ENCODE data around the gene KCNQ1.

KCNQ1 gene

DNA sequence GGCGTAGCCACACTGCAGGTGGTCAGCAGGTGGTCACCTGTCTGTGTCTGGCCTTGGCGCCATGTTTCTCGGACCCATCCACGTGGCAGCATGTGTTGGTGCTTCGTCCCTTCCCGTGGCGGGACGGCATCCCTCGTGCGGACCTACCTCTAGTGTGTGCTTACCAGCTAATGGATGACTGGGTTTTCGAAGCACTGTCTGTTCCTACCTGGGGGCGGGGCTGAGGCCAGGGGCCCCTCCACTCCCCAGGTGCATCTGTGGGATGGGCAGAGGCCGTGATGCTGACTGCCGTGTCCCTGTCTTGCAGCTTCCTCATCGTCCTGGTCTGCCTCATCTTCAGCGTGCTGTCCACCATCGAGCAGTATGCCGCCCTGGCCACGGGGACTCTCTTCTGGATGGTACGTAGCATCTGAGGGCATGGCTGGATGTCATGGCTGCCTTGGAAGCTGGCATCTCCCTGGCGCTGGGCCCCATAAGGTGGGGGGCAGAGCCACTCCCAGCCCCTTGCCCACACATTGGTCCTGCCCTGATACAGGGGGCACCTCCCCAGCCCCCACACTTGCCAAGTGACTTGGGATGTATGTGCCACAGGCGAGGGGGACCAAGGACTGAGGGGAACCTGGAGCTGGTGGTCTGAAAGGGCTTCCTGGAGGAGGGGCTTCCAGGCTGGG, 82.9 kb downstream of the KCNQ1 start:
- ATAC-seq, result no peak

DNA sequence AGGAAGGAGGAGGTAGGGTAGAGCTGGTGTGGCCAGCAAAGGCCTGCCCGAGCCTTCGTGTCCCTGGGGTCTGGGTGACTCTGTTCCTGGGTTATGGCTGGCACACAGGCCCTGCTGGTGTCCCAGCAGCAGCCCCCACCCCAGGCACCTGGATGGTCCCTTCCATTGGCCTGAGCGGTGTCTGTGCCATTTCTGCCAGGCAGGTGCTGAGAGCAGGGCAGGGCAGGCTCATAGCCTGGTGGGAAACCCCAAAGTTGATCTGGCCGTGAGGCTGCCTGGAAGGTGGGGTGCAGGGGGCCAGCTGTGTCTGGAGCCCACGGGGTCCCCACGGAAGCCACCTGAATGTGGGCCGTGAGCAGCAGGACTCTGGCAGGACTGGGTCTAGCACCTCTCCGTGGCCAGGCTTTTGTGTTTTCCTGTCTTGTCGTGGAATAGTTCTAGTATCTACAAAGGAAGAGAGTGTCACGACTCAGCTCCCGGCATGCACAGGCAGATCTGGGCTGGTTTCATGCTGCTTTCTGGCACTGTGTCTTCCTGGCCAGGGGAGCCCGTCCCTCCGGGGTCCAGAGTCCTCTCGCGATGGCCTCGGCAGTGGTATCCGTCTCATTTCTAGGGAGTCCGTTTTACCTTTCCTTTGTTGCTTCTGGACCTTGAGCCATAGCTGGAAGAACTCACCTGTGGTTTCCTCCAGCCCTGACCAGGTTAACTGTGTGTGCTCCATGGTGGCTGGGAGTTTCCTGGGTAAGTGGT, 83.7 kb downstream of the KCNQ1 start:
- ATAC-seq, result no peak

DNA sequence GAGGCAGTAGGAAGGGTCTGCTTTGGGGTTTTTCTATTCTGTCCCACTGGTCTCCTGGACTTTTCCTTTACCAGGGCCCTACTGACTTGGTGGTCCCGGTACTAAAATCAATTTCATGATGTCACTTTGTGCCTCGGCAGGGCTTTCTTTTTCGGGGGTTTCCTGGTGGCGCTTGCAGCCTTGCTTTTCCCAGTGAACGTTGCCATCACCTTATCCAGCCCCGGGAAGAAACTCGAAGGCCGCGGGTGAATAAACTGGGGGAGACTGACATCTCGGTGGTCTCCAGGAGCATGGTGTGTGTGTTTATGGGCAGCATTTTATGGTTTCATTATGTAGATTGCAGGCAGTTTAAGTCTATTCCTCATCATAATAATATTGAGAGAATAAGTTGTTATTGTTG, 84.4 kb downstream of the KCNQ1 start:
- no peak for ATAC-seq

DNA sequence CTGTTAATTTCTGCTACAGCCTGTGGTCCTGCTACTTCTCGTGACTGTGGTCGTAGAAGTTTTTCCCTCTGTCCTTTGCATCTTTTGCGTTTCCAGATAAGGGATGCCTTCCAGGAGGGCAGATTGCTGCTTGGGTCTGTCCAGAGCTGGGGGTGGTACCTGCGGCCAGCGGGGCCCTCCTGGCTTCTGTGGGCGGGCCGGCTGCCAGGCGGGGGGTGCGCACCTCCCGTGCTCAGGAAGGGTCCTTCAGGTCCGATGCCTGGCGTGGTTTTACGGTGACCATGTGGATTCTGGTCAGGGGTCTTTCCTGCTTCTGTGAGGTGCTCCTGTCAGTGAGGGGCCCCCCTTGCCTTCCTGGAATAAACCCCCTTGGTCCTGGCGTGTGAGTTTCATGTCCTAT, 84.8 kb downstream of the KCNQ1 start:
- ATAC-seq, result no peak

DNA sequence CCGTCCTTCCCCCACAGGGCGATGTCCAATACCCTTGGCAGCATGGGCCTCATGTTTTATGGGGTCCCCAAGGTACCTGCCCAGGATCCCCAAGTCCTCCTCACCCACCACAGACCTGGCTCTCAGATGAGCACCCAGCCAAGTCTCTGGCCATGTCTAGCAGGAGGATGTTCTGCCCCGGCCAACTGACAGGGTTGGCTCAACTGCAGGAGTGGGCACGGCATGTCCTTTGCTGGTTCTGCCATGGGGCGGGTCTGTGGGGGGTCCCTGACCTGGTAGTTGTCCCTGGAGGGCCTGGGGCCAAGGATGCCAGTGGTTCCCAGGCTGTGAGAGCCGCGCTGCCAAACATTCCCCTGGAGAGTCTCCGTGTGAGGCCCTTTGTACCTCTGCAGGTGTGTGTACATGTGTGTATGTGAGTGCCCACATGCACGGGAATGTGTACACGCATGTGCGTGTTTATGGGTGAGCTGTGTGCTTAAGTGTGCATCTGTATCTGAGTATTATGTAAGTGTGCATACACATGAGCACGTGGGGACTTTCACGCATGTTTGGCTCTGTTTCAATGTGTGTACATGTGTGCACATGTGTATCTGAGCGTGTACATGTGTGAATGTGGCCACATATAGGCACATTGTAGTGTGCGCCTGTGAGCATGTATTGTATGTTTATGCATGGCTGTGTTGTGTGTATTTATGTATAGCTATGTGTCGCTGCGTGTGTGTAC, 85.5 kb downstream of the KCNQ1 start:
- no peak for ATAC-seq

DNA sequence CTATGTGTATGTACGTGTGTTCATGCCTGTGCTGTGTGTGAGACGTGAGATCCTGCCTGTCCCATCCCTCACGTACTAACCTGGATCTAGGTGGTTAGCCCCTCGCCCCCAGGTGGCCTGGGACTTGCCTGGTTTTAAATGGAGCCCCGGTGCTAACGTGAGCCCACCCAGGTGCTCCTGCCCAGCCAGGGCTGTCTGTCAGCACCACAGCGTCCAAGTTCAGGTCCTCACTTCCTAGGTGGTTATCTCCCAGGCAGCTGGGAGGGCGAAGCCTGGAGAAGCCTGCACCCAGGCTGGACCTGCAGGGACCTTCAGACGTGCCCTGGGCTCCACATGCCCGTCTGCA, 86.0 kb downstream of the KCNQ1 start:
- no peak for ATAC-seq

DNA sequence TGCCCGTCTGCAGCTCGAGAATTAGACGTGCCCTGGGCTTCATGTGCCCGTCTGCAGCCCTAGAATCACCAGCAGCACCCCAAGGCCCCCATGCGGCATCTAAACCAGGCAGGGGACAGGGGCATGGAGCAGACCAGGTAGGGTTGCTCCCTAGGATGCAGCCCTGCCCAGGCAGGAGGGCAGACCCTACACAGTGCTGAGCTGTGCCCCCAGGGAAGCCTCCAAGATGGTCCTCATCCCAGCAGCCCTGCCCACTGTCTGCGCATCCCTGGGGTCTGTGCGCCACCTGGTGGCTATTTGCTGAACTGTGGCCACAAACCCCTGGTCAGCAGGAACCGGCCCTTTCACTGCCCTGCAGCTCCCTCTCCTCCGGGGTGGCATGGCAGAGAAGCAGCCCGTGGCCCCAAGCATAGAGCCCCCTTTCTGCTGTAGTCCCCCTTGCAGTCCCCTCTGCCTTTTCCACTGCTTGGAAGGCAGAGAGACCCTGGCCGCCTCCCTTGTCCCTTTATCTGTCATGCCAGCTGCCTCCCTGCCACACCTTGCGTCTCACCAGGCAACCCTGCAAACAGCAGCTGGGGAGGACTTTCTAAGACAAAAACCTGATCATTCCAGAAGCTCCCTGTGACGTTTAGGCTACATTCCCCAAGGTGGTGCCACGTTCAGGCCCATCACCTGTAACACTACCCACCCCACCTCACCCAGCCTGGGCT, 86.6 kb downstream of the KCNQ1 start:
- ATAC-seq, result peak in 1 of 2 donors; percentile 28

DNA sequence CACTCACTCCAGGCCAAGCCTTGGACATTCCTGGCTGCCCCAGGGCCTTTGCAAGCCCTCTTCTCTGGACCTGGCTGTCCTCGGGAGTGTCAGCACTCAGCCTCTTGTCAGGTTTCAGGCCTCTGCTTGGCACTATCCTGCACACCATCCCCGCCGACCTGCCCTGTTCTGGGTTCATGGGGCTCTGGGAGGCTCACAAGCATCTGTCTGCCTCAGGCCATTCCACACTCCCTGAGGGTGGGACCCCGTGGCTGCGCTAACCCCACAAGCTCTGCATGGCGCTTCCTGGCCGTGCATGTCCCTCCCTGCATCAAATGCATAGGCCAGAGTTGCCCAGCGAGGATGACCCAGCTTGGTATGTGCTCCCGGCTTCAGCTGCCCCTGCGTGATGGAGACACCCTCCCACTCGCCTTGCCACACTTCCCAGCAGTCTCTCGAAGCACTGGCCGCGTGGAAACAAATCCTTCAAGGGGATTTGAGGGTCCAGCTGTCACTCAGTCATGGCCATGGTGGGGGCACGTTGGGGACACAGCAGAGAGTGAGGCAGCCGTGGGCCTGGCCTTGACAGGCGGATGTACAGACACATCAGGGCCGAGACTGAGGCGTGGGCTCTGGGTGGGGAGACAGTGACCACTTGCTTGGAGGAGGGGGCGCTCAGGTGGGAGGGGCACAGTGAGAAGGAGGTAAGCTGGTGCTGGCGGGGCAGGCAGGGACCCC, 87.3 kb downstream of the KCNQ1 start:
- ATAC-seq, result no peak

DNA sequence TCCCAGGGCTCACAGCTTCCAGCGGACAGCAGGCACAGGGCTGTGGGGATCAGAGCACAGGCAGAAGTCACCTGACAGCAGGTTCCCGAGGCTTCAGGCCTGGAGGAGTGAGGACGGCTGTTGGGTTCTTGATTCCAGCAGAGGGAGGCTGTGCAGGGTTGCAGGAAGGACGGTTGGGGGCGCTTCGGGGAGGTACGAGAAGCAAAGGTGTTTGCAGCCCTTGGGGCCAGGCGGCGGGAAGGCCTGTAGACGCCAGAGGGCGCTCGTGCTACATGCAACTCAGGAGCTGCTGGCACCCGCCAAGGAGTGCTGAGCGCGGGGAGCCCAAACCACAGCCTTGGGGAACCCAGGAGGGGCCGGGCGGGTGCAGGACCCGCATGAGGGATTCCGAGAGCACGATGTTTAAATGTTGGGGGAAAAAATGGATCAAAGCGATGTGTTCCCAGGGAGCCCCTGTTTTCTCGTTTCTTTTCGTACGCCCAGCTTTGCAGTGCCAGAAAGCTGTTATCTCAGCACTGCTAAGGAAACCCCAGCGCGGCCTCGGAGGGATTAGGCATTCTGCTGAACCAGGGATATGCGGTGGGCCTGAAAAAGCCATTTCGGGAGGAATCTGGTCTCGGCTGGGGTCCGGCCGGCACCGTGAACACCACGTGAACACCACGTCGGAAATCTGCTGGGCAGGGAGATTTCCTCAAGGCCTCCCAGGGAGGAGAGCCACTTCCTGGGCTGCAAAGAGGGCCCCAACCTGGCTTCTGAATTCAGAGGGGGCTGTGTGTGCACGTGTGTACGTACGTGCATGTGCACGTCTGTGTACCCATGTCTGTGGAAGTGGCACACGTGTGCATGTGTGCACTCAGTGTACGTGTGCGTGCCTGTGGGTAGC, 88.1 kb downstream of the KCNQ1 start:
- ATAC-seq, result peak; percentile 89 to 90

DNA sequence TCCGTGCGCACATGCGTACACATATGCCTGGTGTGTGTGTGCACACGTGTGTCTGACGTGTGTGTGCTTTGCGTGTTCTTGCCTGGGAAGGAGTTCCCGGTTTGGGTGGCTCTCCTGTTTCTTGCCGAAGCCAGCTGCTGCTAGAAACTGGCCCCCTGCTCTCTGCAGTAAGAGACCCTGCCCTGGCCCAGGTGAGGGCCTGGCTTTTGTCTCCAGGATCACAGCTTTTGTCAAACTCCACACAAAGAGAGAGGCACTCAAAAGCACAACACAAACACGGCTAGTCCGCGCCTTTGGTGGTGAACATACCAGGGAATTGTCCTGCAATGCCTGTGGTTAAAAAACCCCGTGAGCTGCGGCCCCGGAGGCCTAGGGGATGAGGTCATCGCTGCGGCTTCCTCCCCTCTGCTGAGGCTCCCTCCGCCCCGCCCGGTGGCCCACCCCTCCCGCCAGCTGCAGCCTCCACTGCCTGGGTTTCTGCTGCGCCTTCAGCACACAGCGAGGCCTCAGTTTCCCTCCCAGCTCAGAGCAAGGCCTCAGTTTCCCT, 88.9 kb downstream of the KCNQ1 start:
- ATAC-seq, result no peak

DNA sequence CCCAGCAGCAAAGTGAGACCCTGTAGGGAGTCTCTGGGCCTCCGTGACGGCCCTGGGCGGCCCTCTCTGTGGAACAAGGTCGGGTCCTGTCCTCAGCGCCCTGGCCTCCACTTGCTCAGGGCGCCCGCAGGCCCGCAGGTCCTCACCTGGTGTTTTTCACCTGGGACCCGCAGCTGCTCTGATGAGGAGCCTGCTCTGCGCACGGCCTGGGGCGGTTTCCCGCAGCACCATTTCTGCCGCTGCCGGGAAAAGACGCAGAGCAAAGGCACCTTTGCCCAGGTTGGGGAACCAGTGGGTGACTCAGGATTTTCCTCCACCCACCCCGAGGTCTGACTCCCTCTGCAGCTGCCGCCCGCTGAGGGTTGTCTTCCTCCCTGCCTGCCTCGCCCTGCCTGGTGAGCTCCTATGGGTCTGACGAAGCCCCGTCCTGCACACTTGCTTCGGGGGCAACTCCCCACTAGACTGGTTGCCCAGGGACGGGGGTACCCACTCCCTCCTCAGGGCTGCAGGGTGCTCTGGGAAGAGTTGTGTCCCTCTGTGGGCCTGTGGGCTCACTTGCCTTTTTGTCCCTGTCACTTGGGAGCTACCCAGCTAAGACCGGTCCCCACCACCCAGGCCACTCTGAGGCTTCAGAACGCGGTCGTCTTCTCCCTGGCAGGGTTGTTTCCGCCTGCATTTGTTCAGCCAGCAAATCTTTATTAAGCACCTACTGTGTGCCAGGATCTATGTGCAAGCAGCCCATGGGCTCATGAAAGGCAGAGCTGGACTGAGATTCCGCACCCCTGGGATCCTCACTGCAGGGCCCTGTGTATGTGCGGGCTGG, 89.5 kb downstream of the KCNQ1 start:
- ATAC-seq, result no peak

DNA sequence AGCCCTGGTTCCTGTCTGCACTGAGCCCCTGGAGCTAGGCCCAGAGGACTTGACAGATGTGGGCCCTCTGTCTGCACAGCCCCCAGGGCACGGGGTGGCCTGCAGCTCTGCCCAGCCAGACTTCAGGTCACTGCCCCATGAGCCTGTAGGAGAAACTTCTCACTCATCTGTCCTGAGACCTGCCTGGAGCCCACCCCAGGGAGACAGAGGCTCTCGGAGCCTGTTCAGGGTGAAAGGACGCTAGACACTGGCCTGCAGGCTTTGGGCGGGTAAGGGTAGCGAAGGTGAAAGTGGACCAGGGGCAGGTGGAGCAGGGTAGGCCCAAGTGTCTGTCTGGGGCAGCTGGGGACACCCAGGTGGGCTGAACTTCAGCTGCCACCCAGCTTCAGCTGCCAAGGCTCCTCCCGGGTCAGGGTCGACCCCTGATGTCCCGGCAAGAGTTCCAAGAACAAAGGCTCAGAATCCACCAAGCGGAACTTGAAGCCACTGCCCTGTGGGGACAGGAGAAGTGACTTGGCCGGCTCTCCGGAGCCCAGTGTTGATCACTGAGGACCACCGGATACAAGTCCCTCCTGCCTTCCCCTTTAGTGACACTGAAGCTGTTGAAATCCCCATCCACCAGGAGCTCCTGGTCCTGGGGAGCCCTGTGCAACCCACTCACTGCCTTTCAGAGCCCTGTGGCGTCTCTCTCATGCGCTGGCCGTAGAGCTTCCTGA, 90.3 kb downstream of the KCNQ1 start:
- no peak for ATAC-seq

DNA sequence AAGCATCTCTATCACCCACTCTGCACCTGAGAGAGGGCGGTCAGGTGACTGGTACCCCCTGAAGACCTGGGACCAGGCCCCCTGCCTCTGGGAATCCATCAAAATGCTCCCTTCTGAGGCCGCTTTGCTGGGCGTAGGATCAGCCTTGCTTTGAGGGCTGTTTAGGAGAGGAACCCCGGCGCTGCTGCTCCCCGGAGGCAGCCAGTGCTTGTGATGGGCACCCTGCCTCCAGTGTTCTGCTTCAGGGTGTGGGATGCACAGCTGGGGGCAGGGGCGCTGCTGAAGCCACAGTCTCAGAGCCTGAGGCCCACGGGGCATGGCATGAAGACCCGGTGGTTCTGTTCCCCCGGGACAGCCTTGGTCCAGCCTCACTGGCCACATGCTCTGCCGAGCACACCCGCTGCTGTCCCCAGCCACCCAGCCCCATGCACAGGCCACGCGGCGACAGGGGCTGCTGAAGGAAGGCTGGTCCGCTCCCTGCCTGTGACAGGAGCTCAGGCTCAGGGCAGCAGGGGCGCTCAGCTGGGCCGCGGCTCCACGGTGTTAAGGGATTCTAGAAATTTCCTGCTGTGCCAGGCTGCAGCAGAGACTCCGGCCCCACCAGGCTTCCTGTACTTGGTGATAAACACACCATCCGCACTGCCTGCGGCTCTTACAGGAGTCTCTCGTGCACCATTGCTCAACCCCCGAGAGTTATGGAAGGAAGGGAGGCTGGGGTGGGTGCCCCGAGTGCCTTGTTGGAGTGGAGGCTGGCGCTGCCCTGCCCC, 91.0 kb downstream of the KCNQ1 start:
- no peak for ATAC-seq

DNA sequence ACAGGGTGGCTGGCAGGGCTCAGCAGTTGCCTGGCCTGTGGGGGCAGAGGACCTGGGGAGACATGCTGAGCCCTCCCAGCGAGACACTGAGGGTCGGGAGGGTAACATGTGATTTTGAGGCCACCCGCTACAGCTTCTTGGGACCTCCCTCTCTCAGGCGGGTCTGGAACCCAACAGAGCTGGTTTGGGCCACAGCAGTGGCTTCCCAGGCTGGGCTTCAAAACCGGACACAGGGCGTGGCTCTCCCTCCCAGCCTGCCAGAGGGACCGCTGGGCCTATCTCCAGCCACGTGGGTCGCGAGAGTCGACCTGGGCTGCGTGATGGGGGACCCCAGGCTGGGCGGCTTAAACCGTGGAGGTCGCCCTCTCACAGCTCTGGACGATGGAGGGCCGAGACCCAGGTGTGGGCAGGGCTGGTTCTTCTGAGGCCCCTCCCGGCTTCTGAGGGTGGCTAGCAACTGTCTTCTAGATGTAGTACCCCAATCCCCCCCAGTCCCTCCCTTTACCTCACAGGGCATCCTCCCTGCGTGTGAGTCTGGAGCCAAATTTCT, 91.7 kb downstream of the KCNQ1 start:
- ATAC-seq, result no peak

DNA sequence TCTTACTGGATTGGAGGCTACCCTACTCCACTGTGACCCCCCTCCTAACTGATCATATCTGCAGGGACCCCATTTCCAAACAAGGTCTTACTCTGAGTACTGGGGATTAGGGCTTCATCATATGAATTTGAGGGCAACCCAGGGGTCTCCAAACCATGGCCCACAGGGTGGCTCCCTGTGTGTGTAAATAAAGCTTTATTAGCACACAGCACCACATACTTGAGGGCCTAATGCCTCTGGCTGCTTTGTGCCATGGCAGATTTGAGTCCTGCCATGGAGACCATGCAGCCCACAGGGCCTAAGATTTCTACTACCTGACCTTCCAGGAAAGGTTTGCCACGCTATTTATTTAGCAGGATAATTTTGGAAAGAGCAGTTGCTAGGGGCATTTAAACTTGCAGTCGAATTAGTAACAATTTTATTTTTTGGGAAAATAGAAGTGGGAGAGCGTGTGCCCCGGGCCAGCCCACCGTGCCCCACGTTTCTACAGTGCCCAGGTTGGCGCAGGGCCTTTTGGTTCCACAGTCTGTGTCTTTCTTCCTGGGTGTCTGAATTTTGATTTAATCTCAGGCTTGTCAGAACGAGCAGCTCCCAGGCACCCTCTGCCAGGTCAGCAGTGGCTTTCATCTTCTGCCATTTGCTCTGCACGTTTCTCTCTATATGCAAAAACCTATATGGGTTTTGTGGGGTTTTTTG, 92.3 kb downstream of the KCNQ1 start:
- ATAC-seq, result no peak

DNA sequence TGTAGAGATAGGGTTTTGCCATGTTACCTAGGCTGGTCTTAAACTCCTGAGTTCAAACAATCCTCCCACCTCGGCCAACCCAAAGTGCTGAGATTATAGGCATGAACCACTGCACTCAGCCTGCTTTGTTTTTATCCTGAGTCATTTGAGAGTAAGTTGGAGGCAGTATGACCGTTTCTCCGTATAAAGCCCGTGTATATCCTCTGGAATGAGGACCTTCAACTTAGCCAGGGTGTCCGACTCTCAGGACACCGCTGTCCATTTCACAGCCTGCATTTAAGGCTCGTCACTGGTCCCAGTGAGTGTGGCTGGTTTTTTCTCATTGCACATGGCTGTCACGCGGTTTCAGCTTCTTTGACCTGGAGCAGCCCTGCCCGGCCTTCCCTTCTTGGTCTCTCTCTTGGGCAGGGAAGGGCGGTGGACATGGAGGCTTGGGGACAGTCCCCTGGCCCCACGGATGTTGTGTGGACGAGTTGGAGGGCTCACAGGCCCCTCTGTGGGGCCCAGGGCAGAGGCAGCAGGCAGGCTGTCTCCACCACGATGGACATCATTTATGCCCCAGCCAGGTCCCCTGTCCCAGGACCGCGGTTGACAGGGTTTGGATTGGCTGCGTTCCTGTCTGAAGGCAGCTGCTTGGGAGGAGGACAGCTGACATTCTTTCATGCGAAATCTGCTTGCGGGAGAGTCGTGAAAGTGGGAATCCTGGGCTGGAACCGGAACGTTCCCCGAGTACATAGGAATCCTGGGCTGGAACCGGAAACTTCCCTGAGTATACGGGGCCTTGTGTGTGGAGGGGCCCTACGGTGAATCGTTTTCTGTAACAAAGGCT, 93.3 kb downstream of the KCNQ1 start:
- ATAC-seq, result no peak

DNA sequence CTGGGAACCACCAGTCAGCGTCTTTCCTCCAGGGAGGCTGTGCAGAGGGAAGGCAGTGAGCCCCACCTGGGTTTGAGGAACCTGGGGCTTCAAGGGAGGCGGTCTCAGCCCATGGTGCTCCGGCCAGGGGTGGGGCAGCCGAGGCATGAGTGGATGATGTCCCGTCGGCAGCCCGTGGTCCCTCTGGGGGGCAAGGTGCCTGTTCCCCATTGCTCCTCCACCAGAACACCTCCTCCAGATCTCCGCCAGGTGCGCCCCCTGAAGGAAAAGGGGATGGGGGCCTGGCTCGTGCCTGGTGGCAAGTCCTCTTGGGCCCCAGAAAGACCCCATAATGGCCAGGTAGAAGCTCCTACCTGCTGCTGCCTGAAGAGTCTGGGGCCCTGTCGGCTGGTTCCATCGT, 94.1 kb downstream of the KCNQ1 start:
- ATAC-seq, result no peak

Data from activated CD4-positive, CD25-positive, alpha-beta regulatory T cell treated with anti-CD3 and anti-CD28 coated beads, Interleukin-2, amount 50 U/mL, for 24 hours (primary cell).